Measurements from ENCODE around the gene SPDYE3.
"Not testable (repeated sequence)": the region's sequence is repeated elsewhere in the genome, so short reads cannot be mapped to it uniquely, and the experiment has no call there.

SPDYE3 gene

GRCh38 chr7:100326914-100327313 is 19.4 kb downstream of the SPDYE3 start:
- DNase-seq (ENCODE audit: low read depth); H3K4me3 ChIP-seq (ENCODE audit: low read length): not testable (repeated sequence)

DNA sequence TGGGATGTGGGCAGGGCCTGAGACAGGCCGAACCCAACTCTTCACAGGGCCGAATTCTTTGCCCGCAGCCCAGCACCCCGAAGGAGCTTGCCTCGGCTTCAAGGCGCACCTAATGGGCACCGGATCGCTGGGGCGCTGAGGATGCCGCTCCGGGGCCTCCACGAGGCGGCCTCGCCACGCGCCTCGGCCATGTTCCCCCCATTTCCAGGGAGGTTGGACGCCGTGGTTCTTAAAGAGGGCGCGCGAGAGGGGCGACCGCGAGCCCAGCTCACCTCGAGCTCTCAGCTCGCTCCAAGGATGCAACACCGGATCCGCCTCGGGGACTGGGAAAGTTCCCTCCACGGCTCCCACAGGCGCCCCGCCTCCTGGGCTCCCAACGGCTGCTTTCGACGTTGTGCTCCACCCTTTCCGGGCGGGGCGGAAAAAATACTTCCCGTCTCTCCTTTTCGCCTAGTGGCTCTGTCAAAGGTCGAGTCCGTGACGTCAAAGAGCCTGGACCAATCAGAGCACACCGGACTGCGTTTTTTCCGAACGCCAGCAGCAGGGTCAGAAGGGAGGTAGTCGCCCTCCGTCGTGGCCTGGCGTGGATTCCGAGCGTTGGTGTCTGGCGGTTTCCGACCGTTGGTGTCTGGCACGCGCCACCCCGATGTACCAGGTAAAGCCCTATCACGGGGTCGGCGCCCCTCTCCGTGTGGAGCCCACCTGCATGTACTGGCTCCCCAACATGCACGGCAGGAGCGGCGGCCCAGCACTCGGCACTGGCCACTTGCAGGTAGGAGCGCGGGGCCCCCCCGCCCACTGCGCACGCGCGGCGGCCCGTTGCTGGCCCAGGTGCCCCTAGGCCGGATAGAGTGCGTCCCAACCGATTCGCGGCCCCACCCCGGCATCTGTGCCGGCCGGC is 28.3 kb downstream of the SPDYE3 start:
- peak overlapping the region; percentile 55 for H3K4me3 ChIP-seq (ENCODE audit: low read length)
- peak; percentile 74 for DNase-seq (ENCODE audit: low read depth)

DNA sequence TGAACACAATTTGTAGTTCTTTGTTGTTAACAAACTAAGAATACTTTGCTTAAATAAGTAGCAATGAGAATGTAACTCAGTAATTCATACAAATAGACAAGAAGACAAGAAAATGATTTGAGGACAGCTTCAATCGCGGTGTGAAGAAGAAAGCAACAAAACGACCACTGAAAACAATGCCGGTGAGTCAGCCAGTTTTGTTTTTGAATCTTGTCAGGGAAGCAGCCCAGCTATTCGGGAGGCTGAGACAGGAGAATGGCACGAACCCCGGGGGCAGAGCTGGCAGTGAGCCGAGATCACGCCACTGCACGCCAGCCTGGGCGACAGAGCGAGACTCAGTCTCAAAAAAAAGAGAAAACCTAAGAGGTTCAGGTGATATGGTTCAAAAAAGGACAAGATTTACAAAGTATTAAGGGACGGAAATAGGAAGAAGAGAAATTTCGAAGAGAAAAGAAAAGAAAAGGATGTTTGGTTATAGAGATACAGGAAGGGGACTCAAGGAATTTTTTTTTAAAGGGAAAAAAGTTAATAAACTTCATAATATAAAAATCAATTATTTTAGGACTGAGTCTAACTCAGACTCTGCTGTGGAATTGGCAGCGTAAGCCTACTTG is 30.7 kb downstream of the SPDYE3 start:
- not testable (repeated sequence) for H3K4me3 ChIP-seq (ENCODE audit: low read length); DNase-seq (ENCODE audit: low read depth)

GRCh38 chr7:100341286-100341685 is 33.8 kb downstream of the SPDYE3 start:
- not testable (repeated sequence) for DNase-seq (ENCODE audit: low read depth)

GRCh38 chr7:100342765-100343164 is 35.3 kb downstream of the SPDYE3 start:
- DNase-seq (ENCODE audit: low read depth): no peak
- no peak for TF ChIP-seq CTCF (conservative IDR thresholded peaks at IDR 0.05; ENCODE audit: low read depth, low read length)
- H3K4me3 ChIP-seq (ENCODE audit: low read length): no peak overlapping the region

More at GRCh38 chr7:100341286-100341685, 33.8 kb downstream of the SPDYE3 start:
- not testable (repeated sequence) for H3K4me3 ChIP-seq (ENCODE audit: low read length)

DNA sequence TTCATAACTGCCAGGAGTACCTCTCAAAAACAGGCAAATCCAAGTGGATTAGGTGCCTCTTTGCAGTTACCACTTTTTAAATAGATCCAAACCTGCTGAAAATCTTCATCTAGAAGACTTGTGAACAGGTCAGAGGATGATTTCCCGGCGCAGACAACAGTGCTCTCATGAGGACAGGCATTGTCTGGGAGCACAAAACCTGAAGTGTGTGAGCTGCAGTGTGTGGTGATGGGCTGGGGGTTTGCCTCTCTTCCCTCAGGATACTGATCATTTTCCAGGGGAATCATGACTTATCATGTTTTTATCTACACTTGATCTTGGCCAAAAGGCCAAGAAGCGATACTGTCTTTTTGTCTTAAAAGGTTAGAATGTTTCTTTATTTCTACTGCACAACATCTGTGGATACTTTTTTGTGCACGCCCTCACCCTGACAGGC is 36.6 kb downstream of the SPDYE3 start:
- H3K4me3 ChIP-seq (ENCODE audit: low read length); DNase-seq (ENCODE audit: low read depth): not testable (repeated sequence)

GRCh38 chr7:100344560-100345287 is 37.2 kb downstream of the SPDYE3 start:
- DNase-seq (ENCODE audit: low read depth); H3K4me3 ChIP-seq (ENCODE audit: low read length): not testable (repeated sequence)
- peak; percentile 44 for TF ChIP-seq CTCF (conservative IDR thresholded peaks at IDR 0.05; ENCODE audit: low read depth, low read length)

DNA sequence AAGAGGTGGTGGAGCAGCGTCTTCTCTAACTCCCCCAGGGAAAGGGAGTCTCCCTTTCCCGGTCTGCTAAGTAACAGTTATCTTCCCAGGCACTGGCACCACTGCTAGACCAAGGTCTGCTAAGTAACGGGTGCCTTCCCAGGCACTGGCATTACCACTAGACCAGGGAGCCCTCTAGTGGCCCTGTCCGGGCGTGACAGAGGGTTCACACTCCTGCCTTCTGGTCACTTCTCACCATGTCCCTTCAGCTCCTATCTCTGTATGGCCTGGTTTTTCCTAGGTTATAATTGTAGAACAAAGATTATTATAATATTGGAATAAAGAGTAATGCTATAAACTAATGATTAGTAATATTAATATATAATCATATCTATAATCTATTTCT is 37.8 kb downstream of the SPDYE3 start:
- DNase-seq (ENCODE audit: low read depth); H3K4me3 ChIP-seq (ENCODE audit: low read length): not testable (repeated sequence)

GRCh38 chr7:100346921-100347320 is 39.4 kb downstream of the SPDYE3 start:
- H3K4me3 ChIP-seq (ENCODE audit: low read length): no peak overlapping the region
- no peak for DNase-seq (ENCODE audit: low read depth)
- no peak for TF ChIP-seq CTCF (conservative IDR thresholded peaks at IDR 0.05; ENCODE audit: low read depth, low read length)

More for the DNA sequence above, 37.8 kb downstream of the SPDYE3 start:
- TF ChIP-seq CTCF (conservative IDR thresholded peaks at IDR 0.05; ENCODE audit: low read depth, low read length): peak; percentile 48
